ENCODE data around the gene RPL36AL. TPM values are rescaled to one million over a fixed set of nuclear protein-coding genes. Genes with fewer than 3 reads are reported as not detected.
A peak's percentile ranks its signal among the peaks of the same experiment; 100 is the strongest.
"Not testable (repeated sequence)": the region's sequence is repeated elsewhere in the genome, so short reads cannot be mapped to it uniquely, and the experiment has no call there.

The RPL36AL gene
- total RNA-seq, 1 donor from 2014 or later = 237 TPM

GRCh38 chr14:49612251-49612650 lies 8.2 kb downstream of the RPL36AL start:
- H3K4me3 Mint-ChIP-seq = no peak overlapping the region
- H3K27ac Mint-ChIP-seq = no peak overlapping the region
- H3K36me3 Mint-ChIP-seq (ENCODE audit: low read depth) = peaks cover 22% of the 10 kb centered on the region
- no peaks in the 10 kb centered on the region for H3K9me3 Mint-ChIP-seq
- peaks cover 2% of the 10 kb centered on the region for H3K27me3 Mint-ChIP-seq (ENCODE audit: insufficient read depth)
- no peak for DNase-seq (ENCODE audit: low spot score)
- H3K4me1 Mint-ChIP-seq (ENCODE audit: low read depth) = peaks cover 20% of the 10 kb centered on the region
- intact Hi-C loops (cut with micrococcal nuclease) = no loop called here

GRCh38 chr14:49607583-49607982 lies 12.8 kb downstream of the RPL36AL start:
- Mint-ChIP-seq H3K4me3 (no peak overlapping the region), H3K27ac (no peak overlapping the region), H3K27me3 (ENCODE audit: insufficient read depth) (no peaks in the 10 kb centered on the region), H3K9me3 (no peaks in the 10 kb centered on the region), H3K36me3 (ENCODE audit: low read depth) (peaks cover 21% of the 10 kb centered on the region), H3K4me1 (ENCODE audit: low read depth) (peaks cover 23% of the 10 kb centered on the region)
- no peak for DNase-seq (ENCODE audit: low spot score)
- intact Hi-C loops (cut with micrococcal nuclease) = no loop called here

GRCh38 chr14:49598485-49599300 lies 21.7 kb downstream of the RPL36AL start, which contains the start of gene LRR1:
LRR1 (plus strand) TSS chr14:49598940; CDS start chr14:49599021, 81 bp downstream.
- peaks cover 8% of the 10 kb centered on the region for H3K36me3 Mint-ChIP-seq (ENCODE audit: low read depth)
- intact Hi-C loops (cut with micrococcal nuclease) = loop anchor here (1.0 to 5.0 kb wide), 4 partner anchors 12 to 519 kb away; partner anchors contain the start of genes MGAT2, RPL36AL, RPS29 and VCPKMT
- H3K27me3 Mint-ChIP-seq (ENCODE audit: insufficient read depth) = no peaks in the 10 kb centered on the region
- peak within 1 kb of the TSS; percentile 95 for H3K27ac Mint-ChIP-seq
- H3K4me3 Mint-ChIP-seq = peak within 1 kb of the TSS; percentile 92
- peak; percentile 82 for DNase-seq (ENCODE audit: low spot score)
- peaks cover 44% of the 10 kb centered on the region for H3K4me1 Mint-ChIP-seq (ENCODE audit: low read depth)
- no peaks in the 10 kb centered on the region for H3K9me3 Mint-ChIP-seq

GRCh38 chr14:49598189-49598484 lies 22.3 kb downstream of the RPL36AL start:
- H3K4me1 Mint-ChIP-seq (ENCODE audit: low read depth) = peaks cover 44% of the 10 kb centered on the region
- no peaks in the 10 kb centered on the region for H3K9me3 Mint-ChIP-seq
- intact Hi-C loops (cut with micrococcal nuclease) = loop anchor here (1.0 to 5.0 kb wide), 4 partner anchors 12 to 519 kb away; partner anchors contain the start of genes MGAT2, RPL36AL, RPS29 and VCPKMT
- peak overlapping the region; percentile 92 for H3K4me3 Mint-ChIP-seq
- no peak for DNase-seq (ENCODE audit: low spot score)
- H3K27ac Mint-ChIP-seq = peak overlapping the region; percentile 95
- H3K27me3 Mint-ChIP-seq (ENCODE audit: insufficient read depth) = no peaks in the 10 kb centered on the region
- H3K36me3 Mint-ChIP-seq (ENCODE audit: low read depth) = peaks cover 8% of the 10 kb centered on the region

- no peak overlapping the region for H3K27ac Mint-ChIP-seq
- no peaks in the 10 kb centered on the region for H3K27me3 Mint-ChIP-seq (ENCODE audit: insufficient read depth)
- intact Hi-C loops (cut with micrococcal nuclease) = loop anchor here (5.0 kb wide), 1 partner anchor 523 kb away; the partner anchor contains the start of gene VCPKMT
- H3K9me3 Mint-ChIP-seq = no peaks in the 10 kb centered on the region
- peaks cover 32% of the 10 kb centered on the region for H3K4me1 Mint-ChIP-seq (ENCODE audit: low read depth)
- no peak overlapping the region for H3K4me3 Mint-ChIP-seq
- no peaks in the 10 kb centered on the region for H3K36me3 Mint-ChIP-seq (ENCODE audit: low read depth)
- no peak for DNase-seq (ENCODE audit: low spot score)
Measured at GRCh38 chr14:49594347-49595091, 25.9 kb downstream of the RPL36AL start.

GRCh38 chr14:49593016-49593415 lies 27.4 kb downstream of the RPL36AL start:
- peaks cover 27% of the 10 kb centered on the region for H3K4me1 Mint-ChIP-seq (ENCODE audit: low read depth)
- intact Hi-C loops (cut with micrococcal nuclease) = no loop called here
- H3K9me3 Mint-ChIP-seq = no peaks in the 10 kb centered on the region
- H3K4me3 Mint-ChIP-seq = no peak overlapping the region
- no peaks in the 10 kb centered on the region for H3K36me3 Mint-ChIP-seq (ENCODE audit: low read depth)
- no peaks in the 10 kb centered on the region for H3K27me3 Mint-ChIP-seq (ENCODE audit: insufficient read depth)
- no peak overlapping the region for H3K27ac Mint-ChIP-seq
- no peak for DNase-seq (ENCODE audit: low spot score)

- H3K27me3 Mint-ChIP-seq (ENCODE audit: insufficient read depth) = peaks cover 3% of the 10 kb centered on the region
- H3K36me3 Mint-ChIP-seq (ENCODE audit: low read depth) = peaks cover 20% of the 10 kb centered on the region
- peaks cover 18% of the 10 kb centered on the region for H3K4me1 Mint-ChIP-seq (ENCODE audit: low read depth)
- DNase-seq (ENCODE audit: low spot score) = no peak
- intact Hi-C loops (cut with micrococcal nuclease) = loop anchor here (5.0 to 10.0 kb wide), 4 partner anchors 643 to 1245 kb away; partner anchors contain the start of genes DMAC2L, L2HGDH, NIN and SOS2
- no peak overlapping the region for H3K27ac Mint-ChIP-seq
- no peak overlapping the region for H3K4me3 Mint-ChIP-seq
- no peaks in the 10 kb centered on the region for H3K9me3 Mint-ChIP-seq
Measured at GRCh38 chr14:49589387-49589786, 31.0 kb downstream of the RPL36AL start.

- Mint-ChIP-seq H3K36me3 (ENCODE audit: low read depth) (peaks cover 44% of the 10 kb centered on the region), H3K27me3 (ENCODE audit: insufficient read depth) (peaks cover 3% of the 10 kb centered on the region), H3K9me3 (no peaks in the 10 kb centered on the region), H3K4me1 (ENCODE audit: low read depth) (peaks cover 37% of the 10 kb centered on the region), H3K27ac (peak overlapping the region; percentile 99), H3K4me3 (peak overlapping the region; percentile 93)
- no peak for DNase-seq (ENCODE audit: low spot score)
- intact Hi-C loops (cut with micrococcal nuclease) = loop anchor here (1.0 to 10.0 kb wide), 11 partner anchors 11 to 1248 kb away; partner anchors contain the start of genes DMAC2L, L2HGDH, LRR1 and MGAT2
Measured at GRCh38 chr14:49586673-49587460, 33.6 kb downstream of the RPL36AL start.

GRCh38 chr14:49585803-49586672 lies 34.4 kb downstream of the RPL36AL start, which contains the start of gene RPS29:
RPS29 (minus strand) TSS chr14:49586380; CDS start chr14:49586346, 34 bp downstream.
- Mint-ChIP-seq H3K4me1 (ENCODE audit: low read depth) (peaks cover 46% of the 10 kb centered on the region), H3K27me3 (ENCODE audit: insufficient read depth) (peaks cover 3% of the 10 kb centered on the region), H3K27ac (peak within 1 kb of the TSS; percentile 99), H3K36me3 (ENCODE audit: low read depth) (peaks cover 52% of the 10 kb centered on the region), H3K4me3 (peak within 1 kb of the TSS; percentile 93), H3K9me3 (no peaks in the 10 kb centered on the region)
- intact Hi-C loops (cut with micrococcal nuclease) = loop anchor here (1.0 to 10.0 kb wide), 10 partner anchors 12 to 1249 kb away; partner anchors contain the start of genes DMAC2L, L2HGDH, LRR1 and MGAT2
- DNase-seq (ENCODE audit: low spot score) = peak; percentile 97

- not testable (repeated sequence) for H3K9me3 Mint-ChIP-seq; DNase-seq (ENCODE audit: low spot score); H3K27me3 Mint-ChIP-seq (ENCODE audit: insufficient read depth)
- Mint-ChIP-seq H3K36me3 (ENCODE audit: low read depth) (peaks cover 55% of the 10 kb centered on the region), H3K4me1 (ENCODE audit: low read depth) (peaks cover 51% of the 10 kb centered on the region), H3K27ac (peak overlapping the region; percentile 99), H3K4me3 (peak overlapping the region; percentile 93)
- intact Hi-C loops (cut with micrococcal nuclease) = loop anchor here (5.0 to 10.0 kb wide), 4 partner anchors 647 to 1250 kb away; partner anchors contain the start of genes DMAC2L, L2HGDH, NIN and SOS2
Measured at GRCh38 chr14:49584981-49585640, 35.3 kb downstream of the RPL36AL start.

- no peak for DNase-seq (ENCODE audit: low spot score)
- Mint-ChIP-seq H3K27ac (peak overlapping the region; percentile 73), H3K4me3 (peak overlapping the region; percentile 93), H3K36me3 (ENCODE audit: low read depth) (peaks cover 58% of the 10 kb centered on the region), H3K27me3 (ENCODE audit: insufficient read depth) (peaks cover 3% of the 10 kb centered on the region), H3K9me3 (no peaks in the 10 kb centered on the region), H3K4me1 (ENCODE audit: low read depth) (peaks cover 61% of the 10 kb centered on the region)
- intact Hi-C loops (cut with micrococcal nuclease) = loop anchor here (10.0 kb wide), 1 partner anchor 1251 kb away; the partner anchor contains the start of gene NIN
Measured at GRCh38 chr14:49584058-49584457, 36.4 kb downstream of the RPL36AL start.

Data from activated T-helper 1 cell treated with anti-CD3 and anti-CD28 coated beads, Interleukin-12 subunit alpha, Interleukin-12 subunit beta, Interleukin-2, Interleukin-4 antibody, amounts not matched to agents 30 ng/mL and 10 ng/mL and 1 ng/mL, durations not matched to agents 14 hours and 24 hours and 36 hours (primary cell).